Muscle of back (tissue), 11 donors: ENCODE measurements around the gene MBD3. TPM values are rescaled to one million over a fixed set of nuclear protein-coding genes. Genes with fewer than 3 reads are reported as not detected.

Experiments used
- DNase-seq, 3 donors: peaks; one replicate each; pipeline versions ENCODE4 v3.0.0 to v3.0.0-alpha.2; 2013
- polyA plus RNA-seq, 10 donors: library from polyadenylated mRNA; unstranded; fragments of 120-200 nt; gene quantifications; one replicate each; pipeline ENCODE4 v1.2.1, GENCODE V29; 2013; ENCODE audit not compliant: insufficient read length in 10 of 10

Gene MBD3
- polyA plus RNA-seq, 10 donors, result 40.5 to 69.3 (median 48.9) TPM

- no peak for DNase-seq
Observed at GRCh38 chr19:1575323-1576241, 17.1 kb downstream of the MBD3 start.

- no peak for DNase-seq
Observed at GRCh38 chr19:1574354-1575136, 18.1 kb downstream of the MBD3 start.

- no peak for DNase-seq
Observed at GRCh38 chr19:1572795-1573194, 19.9 kb downstream of the MBD3 start.

- DNase-seq, result no peak
Observed at GRCh38 chr19:1571358-1571757, 21.3 kb downstream of the MBD3 start.

- DNase-seq, result no peak
Observed at GRCh38 chr19:1570836-1571235, 21.8 kb downstream of the MBD3 start.

- DNase-seq, result no peak
Observed at GRCh38 chr19:1569997-1570396, 22.7 kb downstream of the MBD3 start.

GRCh38 chr19:1568320-1569019 is 24.2 kb downstream of the MBD3 start, which contains the start of gene MEX3D:
MEX3D (minus strand) TSS chr19:1568325; CDS start chr19:1568058, 267 bp downstream.
- DNase-seq, result peak; percentile 80 to 84 (median 81)

GRCh38 chr19:1567848-1568227 is 24.8 kb downstream of the MBD3 start:
- no peak for DNase-seq

- DNase-seq, result peak in 1 of 3 donors; percentile 79
Observed at GRCh38 chr19:1567116-1567847, 25.4 kb downstream of the MBD3 start.

- DNase-seq, result peak; percentile 82 to 96 (median 87)
Observed at GRCh38 chr19:1566392-1567115, 26.1 kb downstream of the MBD3 start.

GRCh38 chr19:1563251-1563650 is 29.4 kb downstream of the MBD3 start:
- no peak for DNase-seq

- DNase-seq, result no peak
Observed at GRCh38 chr19:1561236-1561842, 31.3 kb downstream of the MBD3 start.

- DNase-seq, result no peak
Observed at GRCh38 chr19:1560286-1560882, 32.3 kb downstream of the MBD3 start.

GRCh38 chr19:1558552-1558951 is 34.1 kb downstream of the MBD3 start:
- no peak for DNase-seq

- DNase-seq, result no peak
Observed at GRCh38 chr19:1556390-1557070, 36.1 kb downstream of the MBD3 start.

GRCh38 chr19:1555487-1556389 is 36.9 kb downstream of the MBD3 start:
- no peak for DNase-seq

GRCh38 chr19:1554968-1555367 is 37.7 kb downstream of the MBD3 start:
- no peak for DNase-seq

- DNase-seq, result no peak
Observed at GRCh38 chr19:1553415-1553814, 39.2 kb downstream of the MBD3 start.
